ENCODE results near the gene GM2A. TPM values are rescaled to one million over a fixed set of nuclear protein-coding genes. Genes with fewer than 3 reads are reported as not detected.
A peak's percentile ranks its signal among the peaks of the same experiment; 100 is the strongest.
"Not testable (repeated sequence)": the region's sequence is repeated elsewhere in the genome, so short reads cannot be mapped to it uniquely, and the experiment has no call there.

The GM2A gene
- total RNA-seq, 1 donor from 2014 or later: 27.1 TPM

DNA sequence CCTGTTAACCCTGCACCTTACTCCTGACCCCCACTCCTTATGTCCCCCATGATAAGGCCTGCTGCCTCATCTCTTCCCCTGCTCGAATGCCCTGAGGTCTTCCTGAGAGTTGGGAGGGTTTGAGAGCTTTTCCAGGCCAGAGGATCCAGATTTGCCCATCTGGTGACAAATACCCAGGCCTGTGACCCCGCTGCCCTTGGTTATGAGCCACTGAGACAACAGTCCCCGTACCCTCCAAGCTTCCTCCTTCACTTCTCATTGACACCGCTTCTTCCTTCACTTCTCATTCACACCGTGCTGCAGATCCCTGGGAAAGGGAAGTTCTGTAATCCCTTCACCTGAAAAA is 593 bp downstream of the GM2A start:
- Mint-ChIP-seq H3K36me3 (ENCODE audit: insufficient read depth) (no peaks in the 10 kb centered on the region), H3K4me1 (ENCODE audit: low read depth) (peaks cover 8% of the 10 kb centered on the region), H3K4me3 (ENCODE audit: low read depth) (peak overlapping the region; percentile 89), H3K9me3 (ENCODE audit: low read depth) (no peaks in the 10 kb centered on the region), H3K27ac (peak overlapping the region; percentile 96), H3K27me3 (no peaks in the 10 kb centered on the region)
- TF ChIP-seq, protein P1, sequence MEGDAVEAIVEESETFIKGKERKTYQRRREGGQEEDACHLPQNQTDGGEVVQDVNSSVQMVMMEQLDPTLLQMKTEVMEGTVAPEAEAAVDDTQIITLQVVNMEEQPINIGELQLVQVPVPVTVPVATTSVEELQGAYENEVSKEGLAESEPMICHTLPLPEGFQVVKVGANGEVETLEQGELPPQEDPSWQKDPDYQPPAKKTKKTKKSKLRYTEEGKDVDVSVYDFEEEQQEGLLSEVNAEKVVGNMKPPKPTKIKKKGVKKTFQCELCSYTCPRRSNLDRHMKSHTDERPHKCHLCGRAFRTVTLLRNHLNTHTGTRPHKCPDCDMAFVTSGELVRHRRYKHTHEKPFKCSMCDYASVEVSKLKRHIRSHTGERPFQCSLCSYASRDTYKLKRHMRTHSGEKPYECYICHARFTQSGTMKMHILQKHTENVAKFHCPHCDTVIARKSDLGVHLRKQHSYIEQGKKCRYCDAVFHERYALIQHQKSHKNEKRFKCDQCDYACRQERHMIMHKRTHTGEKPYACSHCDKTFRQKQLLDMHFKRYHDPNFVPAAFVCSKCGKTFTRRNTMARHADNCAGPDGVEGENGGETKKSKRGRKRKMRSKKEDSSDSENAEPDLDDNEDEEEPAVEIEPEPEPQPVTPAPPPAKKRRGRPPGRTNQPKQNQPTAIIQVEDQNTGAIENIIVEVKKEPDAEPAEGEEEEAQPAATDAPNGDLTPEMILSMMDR (IDR thresholded peaks at IDR 0.05; ENCODE audit: unreplicated experiment): no peak
- no peak for DNase-seq (ENCODE audit: low spot score, unreplicated experiment)

DNA sequence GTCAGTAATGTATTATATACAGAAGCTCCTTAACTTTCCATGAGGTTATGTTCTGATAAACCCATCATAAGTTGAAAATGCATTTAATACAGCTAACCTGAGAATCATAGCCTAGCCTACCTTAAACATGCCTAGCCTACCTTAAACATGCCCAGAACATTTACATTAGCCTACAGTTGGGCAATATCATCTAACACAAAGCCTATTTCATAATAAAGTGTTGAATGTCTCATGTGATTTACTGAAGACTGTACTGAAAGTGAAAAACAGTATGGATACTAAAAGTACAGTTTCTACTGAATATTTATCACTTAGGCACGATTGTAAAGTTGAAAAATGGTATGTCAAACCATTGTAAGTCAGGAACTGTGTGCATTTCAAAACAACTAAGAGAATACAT is 1.6 kb downstream of the GM2A start:
- DNase-seq (ENCODE audit: low spot score, unreplicated experiment): no peak
- Mint-ChIP-seq H3K27ac (no peak overlapping the region), H3K27me3 (no peaks in the 10 kb centered on the region), H3K4me1 (ENCODE audit: low read depth) (peaks cover 8% of the 10 kb centered on the region), H3K9me3 (ENCODE audit: low read depth) (no peaks in the 10 kb centered on the region), H3K4me3 (ENCODE audit: low read depth) (no peak overlapping the region), H3K36me3 (ENCODE audit: insufficient read depth) (no peaks in the 10 kb centered on the region)
- TF ChIP-seq, protein P1 (IDR thresholded peaks at IDR 0.05; ENCODE audit: unreplicated experiment): no peak

DNA sequence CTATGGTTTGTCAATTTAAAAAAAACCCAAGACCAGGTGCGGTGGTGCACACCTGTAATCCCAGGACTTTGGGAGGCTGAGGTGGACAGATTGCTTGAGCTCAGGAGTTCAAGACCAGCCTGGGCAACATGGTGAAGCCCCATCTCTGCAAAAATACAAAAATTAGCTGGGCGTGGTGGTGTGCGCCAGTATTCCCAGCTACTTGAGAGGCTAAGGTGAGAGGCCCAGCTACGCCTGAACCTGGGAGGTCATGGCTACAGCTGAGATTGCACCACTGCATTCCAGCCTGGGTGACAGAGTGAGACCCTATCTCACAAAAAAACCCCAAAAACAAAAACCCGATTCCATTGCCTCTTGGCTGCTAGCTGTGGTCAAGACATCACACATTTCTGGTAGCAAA is 2.0 kb downstream of the GM2A start:
- H3K27ac Mint-ChIP-seq; H3K4me1 Mint-ChIP-seq (ENCODE audit: low read depth); H3K4me3 Mint-ChIP-seq (ENCODE audit: low read depth); H3K27me3 Mint-ChIP-seq; DNase-seq (ENCODE audit: low spot score, unreplicated experiment); H3K36me3 Mint-ChIP-seq (ENCODE audit: insufficient read depth); H3K9me3 Mint-ChIP-seq (ENCODE audit: low read depth): not testable (repeated sequence)

- H3K27me3 Mint-ChIP-seq: no peaks in the 10 kb centered on the region
- H3K27ac Mint-ChIP-seq: no peak overlapping the region
- H3K9me3 Mint-ChIP-seq (ENCODE audit: low read depth): no peaks in the 10 kb centered on the region
- no peak overlapping the region for H3K4me3 Mint-ChIP-seq (ENCODE audit: low read depth)
- no peaks in the 10 kb centered on the region for H3K36me3 Mint-ChIP-seq (ENCODE audit: insufficient read depth)
- TF ChIP-seq, protein P1 (IDR thresholded peaks at IDR 0.05; ENCODE audit: unreplicated experiment): no peak
- H3K4me1 Mint-ChIP-seq (ENCODE audit: low read depth): peaks cover 8% of the 10 kb centered on the region
- DNase-seq (ENCODE audit: low spot score, unreplicated experiment): no peak
Observed at GRCh38 chr5:151255621-151256286, 2.8 kb downstream of the GM2A start.

GRCh38 chr5:151257731-151258181 is 4.8 kb downstream of the GM2A start:
- H3K27ac Mint-ChIP-seq: no peak overlapping the region
- no peak for DNase-seq (ENCODE audit: low spot score, unreplicated experiment)
- H3K36me3 Mint-ChIP-seq (ENCODE audit: insufficient read depth): peaks cover 1% of the 10 kb centered on the region
- no peaks in the 10 kb centered on the region for H3K9me3 Mint-ChIP-seq (ENCODE audit: low read depth)
- no peak overlapping the region for H3K4me3 Mint-ChIP-seq (ENCODE audit: low read depth)
- peaks cover 8% of the 10 kb centered on the region for H3K4me1 Mint-ChIP-seq (ENCODE audit: low read depth)
- TF ChIP-seq, protein P1 (IDR thresholded peaks at IDR 0.05; ENCODE audit: unreplicated experiment): no peak
- H3K27me3 Mint-ChIP-seq: no peaks in the 10 kb centered on the region

DNA sequence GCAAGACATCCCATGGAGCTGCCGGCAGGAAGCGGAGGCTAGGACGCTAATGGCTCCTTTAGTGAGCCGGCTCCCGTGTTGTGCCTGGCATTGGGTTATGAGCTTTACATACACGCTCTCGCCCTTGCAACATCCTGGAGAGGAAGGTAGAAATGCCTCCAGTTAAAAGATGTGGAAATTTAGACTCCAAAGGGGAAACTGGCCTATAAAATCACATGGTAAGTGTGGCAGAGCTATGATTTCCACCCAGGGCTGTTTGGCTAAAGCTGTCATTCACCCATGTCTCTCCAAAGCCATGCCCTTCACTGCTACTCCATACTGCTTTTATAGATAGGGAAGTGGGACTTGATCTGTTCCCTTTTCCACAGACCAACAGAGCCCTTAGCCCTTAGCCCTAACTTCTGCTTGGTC is 5.2 kb downstream of the GM2A start:
- no peak for DNase-seq (ENCODE audit: low spot score, unreplicated experiment)
- H3K9me3 Mint-ChIP-seq (ENCODE audit: low read depth): no peaks in the 10 kb centered on the region
- H3K27ac Mint-ChIP-seq: no peak overlapping the region
- H3K27me3 Mint-ChIP-seq: no peaks in the 10 kb centered on the region
- peaks cover 1% of the 10 kb centered on the region for H3K36me3 Mint-ChIP-seq (ENCODE audit: insufficient read depth)
- TF ChIP-seq, protein P1 (IDR thresholded peaks at IDR 0.05; ENCODE audit: unreplicated experiment): no peak
- no peak overlapping the region for H3K4me3 Mint-ChIP-seq (ENCODE audit: low read depth)
- peaks cover 8% of the 10 kb centered on the region for H3K4me1 Mint-ChIP-seq (ENCODE audit: low read depth)
